NCI-H2029 (cell line): ENCODE data around the gene ZBTB32.
A peak's percentile ranks its signal among the peaks of the same experiment; 100 is the strongest.
"Not testable (repeated sequence)": the region's sequence is repeated elsewhere in the genome, so short reads cannot be mapped to it uniquely, and the experiment has no call there.

Source experiments
- DNase-seq: peaks from one replicate; lab custom pipeline; 2025; lab: John Stamatoyannopoulos, UW

The ZBTB32 gene, protein sequence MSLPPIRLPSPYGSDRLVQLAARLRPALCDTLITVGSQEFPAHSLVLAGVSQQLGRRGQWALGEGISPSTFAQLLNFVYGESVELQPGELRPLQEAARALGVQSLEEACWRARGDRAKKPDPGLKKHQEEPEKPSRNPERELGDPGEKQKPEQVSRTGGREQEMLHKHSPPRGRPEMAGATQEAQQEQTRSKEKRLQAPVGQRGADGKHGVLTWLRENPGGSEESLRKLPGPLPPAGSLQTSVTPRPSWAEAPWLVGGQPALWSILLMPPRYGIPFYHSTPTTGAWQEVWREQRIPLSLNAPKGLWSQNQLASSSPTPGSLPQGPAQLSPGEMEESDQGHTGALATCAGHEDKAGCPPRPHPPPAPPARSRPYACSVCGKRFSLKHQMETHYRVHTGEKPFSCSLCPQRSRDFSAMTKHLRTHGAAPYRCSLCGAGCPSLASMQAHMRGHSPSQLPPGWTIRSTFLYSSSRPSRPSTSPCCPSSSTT

DNA sequence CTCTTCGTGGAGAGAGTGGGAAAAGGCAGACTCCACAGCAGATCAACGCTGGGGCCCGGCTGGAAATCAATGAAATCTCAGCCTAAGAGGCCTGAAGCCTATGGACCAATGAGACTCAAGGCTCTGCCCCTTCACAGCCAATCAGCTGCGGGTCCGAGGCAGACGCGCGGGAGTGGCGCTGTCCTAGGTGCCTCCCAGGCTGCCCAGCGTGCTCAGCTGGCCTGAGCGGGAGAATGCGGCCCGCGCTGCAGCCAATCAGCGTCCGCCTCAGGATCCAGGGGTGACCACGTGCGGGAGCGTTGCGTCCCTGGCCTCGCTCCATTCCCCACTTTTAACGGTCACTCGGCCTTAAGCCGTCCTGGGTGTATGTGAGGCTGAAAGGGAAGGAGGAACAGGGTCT lies at the start of gene ZBTB32:
Gene ZBTB32, plus strand, starts transcription at position 341 of the 400 bp plus-strand sequence. CDS start 10,069 bp downstream, outside the sequence.
- DNase-seq = no peak

DNA sequence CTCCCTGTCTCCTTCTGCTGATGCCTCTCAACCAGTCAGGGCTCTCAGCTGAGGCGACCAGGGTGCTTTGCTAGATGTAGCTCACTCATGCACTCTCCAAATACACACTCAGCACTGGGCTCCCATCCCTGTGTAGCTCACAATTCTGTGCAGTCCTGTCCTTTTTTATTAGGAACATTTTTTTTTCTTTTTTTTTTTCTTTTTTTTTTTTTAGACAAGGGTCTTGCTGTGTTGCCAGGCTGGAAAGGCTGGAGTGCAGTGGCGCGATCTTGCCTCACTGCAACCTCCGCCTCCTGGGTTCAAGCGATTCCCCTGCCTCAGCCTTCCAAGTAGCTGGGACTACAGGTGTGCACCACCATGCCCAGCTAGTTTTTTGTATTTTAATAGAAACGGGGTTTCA lies 49.5 kb upstream of the ZBTB32 start:
- DNase-seq = not testable (repeated sequence)

DNA sequence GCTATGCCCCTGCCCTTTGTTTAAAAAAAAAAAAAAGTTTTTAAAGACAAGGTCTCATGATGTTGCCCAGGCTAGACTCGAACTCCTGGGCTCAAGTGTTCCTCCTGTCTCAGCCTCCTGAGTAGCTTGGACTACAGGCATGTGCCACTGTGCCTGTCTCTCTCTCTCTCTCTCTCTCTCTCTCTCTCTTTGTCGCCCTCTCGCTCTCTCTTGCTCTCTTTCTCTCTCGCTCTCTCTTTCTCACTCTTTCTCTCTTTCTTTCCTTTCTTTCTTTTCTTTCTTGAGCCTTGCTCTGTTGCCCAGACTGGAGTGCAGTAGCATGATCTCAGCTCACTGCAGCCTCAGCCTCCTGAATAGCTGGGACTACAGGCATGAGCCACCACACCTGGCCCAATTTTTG lies 48.8 kb upstream of the ZBTB32 start:
- no peak for DNase-seq

DNA sequence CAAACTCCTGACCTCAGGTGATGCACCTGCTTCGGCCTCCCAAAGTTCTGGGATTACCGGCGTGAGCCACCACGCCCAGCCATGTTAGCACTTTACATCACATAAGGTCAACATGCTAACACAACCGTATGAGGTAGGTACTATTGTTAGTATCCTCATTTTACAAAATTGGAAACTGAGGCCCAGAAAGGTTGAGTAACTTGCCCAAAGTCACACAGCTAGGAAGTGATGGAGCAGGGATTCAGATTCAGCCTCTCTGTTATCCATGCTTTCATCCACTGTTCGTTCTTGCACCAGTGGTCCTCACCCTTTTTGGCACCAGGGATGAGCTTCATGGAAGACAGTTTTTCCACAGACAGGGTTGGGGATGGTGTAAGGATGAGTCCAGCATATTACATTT lies 47.7 kb upstream of the ZBTB32 start:
- DNase-seq = no peak

DNA sequence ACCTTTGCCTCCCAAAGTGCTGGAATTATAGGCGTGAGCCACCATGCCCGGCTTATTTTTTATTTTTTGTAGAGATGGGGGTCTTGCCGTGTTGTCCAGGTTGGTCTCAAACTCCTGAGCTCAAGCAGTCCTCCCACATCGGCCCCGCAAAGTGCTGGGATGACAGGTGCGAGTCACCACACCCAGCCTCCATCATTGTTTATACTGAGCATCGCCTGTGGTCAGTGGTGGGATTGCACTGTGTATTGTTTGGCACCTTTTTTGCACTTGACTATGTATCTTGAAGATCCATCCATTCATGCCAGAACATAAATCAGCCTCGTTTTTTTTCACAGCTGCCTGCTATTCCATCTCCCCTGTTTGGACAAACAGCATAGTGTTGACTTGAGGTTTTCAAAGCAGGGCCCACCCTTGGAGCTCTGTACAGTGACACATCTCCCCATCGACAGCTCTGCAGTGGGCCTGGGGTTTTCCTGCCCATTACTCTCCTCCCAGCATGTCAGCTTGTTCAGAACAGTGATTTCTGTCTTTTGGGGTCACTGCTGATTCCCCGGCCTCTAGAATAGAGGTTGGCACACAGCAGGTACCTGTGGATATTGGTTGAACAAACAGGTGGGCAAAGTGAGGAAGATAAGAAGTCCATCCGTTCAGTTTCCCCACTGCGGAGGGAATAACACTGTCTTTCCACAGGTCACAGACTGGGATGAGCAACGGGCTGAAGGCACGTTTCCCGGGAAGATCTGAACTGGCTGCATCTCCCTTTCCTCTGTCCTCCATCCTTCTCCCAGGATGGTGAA lies 46.3 kb upstream of the ZBTB32 start:
- DNase-seq = no peak

DNA sequence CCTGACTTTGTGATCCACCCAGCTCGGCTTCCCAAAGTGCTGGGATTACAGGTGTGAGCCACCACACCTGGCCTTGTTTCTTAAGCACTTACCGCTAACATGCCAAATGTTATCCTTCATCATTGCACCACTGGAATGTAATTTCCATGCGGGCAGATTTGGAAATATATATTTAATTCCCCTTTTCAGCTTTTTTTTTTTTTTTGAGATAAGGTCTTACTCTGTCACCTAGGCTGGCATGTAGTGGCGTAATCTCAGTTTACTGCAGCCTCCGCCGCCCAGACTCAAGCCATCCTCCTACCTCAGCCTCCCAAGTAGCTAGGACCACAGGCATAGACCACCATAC lies 42.4 kb upstream of the ZBTB32 start:
- no peak for DNase-seq

DNA sequence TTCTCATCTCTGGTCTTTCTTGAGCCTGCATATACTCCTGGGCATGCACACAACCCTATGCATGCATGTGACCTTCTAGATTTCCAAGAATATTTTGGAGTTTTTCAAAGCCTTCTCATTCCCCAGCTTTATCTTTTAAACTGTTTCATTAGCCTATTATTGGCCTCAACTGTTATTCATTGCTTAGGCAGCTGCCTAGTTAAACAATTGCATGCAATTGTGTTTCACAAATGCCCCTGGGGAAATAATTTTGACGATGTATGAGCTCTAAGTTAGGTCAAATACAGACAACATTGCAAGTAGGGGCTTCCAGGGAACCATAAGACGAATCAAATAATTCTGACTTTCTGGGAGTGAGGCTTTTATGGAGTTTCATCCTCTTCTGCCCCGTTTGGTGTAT lies 40.4 kb upstream of the ZBTB32 start:
- DNase-seq = no peak

DNA sequence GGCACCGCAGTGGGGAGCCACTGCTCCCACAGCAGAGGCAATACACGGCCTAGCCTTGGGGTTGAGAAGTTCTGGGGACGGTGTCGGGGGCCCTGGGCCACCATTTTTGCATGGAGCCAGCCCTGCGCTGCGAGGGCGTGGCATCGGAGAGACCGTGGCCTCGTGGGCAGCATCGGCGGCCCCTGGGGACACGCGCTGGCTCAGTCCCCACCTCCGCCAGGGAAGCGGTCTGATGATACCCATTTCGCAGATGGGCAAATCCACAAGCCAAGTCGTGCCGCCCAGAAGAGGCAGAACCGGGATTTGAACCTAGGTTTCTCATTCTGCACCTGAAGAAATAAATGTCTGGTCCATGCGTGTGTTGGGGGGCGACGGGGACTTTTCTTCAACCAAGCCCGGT lies 39.2 kb upstream of the ZBTB32 start:
- no peak for DNase-seq

DNA sequence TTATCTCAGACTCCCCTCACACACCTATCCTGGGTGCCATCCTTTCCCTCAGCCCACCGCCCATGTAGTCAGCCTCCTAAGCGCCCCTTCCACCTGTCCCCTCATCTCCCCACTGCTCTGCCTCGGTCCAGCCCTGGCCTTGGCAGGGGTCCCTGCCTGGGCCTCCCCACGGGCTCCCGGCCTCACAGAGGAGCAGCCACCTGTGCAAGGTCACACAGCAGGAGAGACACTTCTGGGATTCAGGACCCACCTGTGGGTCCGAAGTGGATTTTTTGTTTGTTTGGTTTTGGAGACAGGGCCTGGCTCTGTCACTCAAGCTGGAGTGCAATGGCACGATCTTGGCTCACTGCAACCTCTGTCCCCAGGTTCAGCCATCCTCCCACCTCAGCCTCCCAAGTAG lies 38.8 kb upstream of the ZBTB32 start:
- DNase-seq = no peak

DNA sequence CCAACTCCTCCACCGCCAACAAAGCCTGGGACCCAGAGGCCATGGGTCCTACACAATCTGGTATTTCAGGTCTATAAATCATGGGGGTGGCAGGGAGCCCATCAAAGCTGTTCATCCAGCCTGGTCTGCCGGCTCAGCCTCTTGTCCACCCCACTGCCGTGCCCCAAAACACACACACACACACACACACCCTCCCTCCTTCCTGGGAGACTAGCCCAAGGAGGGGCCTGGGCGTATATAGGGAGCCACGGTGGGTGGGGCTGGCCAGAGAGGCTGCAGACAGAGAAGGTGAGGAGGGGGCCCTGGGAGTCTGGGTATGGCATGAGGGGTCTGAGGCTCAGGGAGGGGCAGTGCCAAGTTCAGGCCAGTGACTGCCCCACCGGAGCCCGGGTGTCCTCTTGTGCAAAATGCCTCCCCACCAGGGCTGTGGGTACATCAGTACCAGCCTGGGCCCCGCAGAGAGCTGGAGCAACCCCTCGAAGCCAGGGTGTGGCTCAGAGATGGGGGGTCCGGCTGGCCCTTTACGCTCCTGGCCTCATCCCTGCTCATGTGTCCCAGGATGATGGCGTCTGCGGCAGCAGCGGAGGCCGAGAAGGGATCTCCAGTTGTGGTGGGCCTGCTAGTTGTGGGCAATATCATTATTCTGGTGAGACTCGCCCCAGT lies 38.0 kb upstream of the ZBTB32 start, which contains the start of gene UPK1A:
Gene UPK1A, plus strand, starts transcription at position 267 of the 663 bp plus-strand sequence. Its CDS starts 296 bp downstream, at position 563.
- no peak for DNase-seq

DNA sequence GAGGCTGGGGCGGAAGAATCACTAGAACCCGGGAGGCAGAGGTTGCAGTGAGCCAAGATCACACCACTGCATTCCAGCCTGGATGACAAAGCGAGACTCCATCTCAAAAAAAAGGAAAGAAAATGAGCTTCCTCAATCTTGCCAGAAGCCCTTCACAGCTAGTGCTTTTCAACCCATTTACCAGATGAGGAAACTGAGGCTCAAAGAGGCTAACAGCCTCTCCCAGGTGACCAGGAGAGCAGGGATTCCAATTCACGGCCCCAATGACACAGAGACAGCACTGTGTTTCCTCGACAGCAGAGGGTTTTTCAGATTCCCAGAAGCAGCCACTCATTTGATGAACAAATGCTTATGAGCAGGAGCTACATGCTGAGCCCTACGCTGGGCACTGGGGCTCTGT lies 34.8 kb upstream of the ZBTB32 start:
- no peak for DNase-seq

DNA sequence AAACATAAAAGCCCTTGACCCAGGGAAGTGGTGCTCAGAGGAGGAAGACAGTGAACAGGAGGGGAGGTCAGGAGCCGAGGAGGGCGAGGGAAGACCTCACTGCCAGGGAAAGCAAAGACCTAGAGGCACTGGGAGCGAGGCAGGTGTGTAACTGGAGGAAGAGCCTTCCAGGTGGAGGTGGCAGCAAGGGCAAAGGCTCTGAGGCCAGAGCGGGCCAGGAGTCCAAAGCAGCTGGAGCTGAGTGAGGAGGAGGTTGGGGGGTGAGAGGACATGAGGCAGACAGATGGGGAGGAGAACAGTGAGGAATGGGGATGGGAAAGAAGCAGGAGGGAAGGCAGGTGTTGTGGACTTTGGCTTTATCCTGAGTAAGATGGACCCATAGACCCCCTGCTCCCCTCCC lies 34.4 kb upstream of the ZBTB32 start:
- DNase-seq = no peak

DNA sequence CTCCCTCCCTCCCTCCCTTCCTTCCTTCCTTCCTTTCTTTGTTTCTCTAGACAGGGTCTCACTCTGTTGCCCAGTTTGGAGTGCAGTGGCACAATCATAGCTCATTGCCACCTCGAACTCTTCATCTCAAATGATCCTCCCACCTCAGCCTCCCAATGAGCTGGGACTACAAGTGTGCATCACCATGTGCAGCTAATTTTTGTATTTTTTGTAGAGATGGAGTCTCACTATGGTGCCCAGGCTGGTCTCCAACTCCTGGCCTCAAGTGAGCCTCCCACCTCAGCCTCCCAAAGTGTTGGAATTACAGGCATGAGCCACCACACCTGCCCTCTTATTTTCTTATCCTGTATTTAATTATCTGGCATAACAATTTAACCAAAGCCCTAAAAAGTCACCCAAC lies 33.7 kb upstream of the ZBTB32 start:
- no peak for DNase-seq

DNA sequence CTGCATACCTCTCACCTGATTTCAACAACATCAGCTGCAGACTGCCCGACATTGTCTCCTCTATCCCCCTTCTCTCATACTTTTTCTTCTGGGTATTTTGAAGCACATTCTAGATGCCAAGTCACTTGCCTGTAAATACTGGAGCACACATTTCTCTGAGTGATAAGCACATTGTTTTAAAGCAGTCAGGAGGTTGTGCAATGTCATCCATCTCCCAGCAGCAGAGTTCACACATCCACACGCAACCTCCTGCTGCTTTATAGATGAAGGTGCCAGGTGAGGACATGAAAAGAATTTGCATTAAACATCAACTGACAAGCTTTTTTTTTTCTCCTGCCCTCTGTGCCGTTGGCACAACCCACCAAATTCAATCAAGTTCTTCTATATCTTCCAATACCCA lies 32.5 kb upstream of the ZBTB32 start:
- DNase-seq = no peak

DNA sequence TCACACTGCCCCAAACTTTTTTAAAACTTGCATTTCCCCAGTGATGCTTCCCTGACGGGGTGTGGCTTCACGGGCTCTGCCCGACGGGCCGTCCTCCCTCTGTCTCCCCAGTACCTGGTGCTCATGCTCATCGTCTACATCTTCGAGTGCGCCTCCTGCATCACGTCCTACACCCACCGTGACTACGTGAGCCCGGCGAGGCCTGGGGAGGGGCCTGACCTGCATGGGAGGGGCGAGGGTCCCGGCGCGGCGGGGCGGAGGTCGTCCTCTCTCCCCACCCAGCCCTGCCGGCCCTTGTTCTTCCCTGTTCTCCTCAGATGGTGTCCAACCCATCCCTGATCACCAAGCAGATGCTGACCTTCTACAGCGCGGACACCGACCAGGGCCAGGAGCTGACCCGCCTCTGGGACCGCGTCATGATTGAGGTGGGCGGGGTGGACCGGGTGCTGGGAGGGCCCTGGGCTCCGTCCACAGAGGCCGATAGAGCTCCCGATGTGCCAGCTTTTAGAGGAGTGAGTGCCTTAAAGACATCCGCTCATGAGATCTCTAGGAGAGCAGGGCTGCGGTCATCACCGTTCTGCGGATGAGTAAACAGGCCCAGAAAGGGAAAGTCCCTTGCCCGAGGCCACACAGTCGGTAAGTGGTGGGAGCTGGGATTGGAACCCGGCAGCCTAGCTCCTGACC lies 31.1 kb upstream of the ZBTB32 start:
- no peak for DNase-seq

DNA sequence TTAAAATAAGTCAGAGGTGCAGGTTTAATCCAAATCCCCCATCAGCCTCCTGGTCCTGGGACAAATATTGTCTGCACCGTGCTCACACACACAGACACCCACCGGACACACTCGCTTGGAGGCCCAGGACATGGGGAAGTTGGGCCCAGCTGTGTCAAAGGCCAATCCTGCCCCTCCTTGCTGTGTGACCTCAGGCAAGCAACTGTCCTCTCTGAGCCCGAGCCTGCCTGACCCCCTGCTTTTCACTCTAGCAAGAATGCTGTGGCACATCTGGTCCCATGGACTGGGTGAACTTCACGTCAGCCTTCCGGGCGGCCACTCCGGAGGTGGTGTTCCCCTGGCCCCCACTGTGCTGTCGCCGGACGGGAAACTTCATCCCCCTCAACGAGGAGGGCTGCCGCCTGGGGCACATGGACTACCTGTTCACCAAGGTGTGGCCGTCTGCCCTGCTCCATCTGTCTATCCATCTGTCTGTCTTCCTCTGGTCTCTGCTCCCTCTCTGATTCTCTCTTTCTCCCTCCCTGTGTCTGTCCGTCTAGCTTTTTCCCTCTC lies 28.7 kb upstream of the ZBTB32 start:
- no peak for DNase-seq

DNA sequence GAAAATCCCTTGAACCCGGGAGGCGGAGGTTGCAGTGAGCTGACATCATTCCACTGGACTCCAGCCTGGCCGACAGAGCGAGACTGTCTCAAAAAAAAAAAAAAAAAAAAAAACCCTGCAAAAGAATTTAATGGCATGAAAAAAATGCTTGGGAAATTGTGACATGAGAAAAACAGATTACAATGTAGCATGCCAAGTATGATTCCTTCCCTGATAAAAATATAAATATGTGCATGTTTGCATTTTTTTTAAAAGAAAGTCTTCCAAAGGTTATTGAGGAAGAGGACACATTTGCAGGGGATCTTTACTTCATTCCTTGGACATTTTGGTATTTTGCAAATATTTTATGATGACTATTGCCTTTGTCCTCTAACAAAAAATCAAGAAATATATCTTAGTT lies 14.5 kb upstream of the ZBTB32 start:
- no peak for DNase-seq

DNA sequence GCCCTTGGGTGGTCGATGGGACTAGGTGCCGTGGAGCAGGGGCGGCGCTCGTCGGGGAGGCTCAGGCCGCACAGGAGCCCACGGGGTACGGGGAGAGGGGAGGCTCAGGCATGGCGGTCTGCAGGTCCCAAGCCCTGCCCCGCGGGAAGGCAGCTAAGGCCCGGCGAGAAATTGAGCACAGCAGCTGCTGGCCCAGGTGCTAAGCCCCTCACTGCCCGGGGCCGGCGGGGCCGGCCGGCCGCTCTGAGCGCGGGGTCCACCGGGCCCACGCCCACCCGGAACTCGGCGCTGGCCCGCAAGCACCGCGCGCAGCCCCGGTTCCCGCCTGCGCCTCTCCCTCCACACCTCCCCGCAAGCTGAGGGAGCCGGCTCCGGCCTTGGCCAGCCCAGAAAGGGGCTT lies 13.3 kb upstream of the ZBTB32 start:
- DNase-seq = not testable (repeated sequence)

DNA sequence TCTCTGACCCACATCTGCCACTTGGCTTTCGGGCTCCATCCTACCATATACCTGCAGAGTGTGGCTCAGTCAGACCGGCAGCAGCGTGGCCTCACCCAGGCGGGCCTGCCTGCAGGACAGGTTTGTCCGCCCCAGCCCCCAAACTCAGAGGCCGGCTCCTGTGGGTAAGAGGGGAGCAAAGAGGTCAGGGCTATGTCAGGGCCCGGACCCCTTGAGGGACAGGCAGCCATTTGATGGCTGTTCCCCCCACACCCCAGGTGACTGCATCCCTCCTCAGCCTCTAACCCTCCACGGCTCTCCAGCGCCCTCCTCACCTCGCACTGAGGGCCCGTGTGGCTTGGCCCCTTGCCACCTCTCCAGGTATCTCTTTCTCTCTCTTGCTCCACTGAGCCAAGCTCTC lies 12.3 kb upstream of the ZBTB32 start:
- DNase-seq = peak; percentile 53

DNA sequence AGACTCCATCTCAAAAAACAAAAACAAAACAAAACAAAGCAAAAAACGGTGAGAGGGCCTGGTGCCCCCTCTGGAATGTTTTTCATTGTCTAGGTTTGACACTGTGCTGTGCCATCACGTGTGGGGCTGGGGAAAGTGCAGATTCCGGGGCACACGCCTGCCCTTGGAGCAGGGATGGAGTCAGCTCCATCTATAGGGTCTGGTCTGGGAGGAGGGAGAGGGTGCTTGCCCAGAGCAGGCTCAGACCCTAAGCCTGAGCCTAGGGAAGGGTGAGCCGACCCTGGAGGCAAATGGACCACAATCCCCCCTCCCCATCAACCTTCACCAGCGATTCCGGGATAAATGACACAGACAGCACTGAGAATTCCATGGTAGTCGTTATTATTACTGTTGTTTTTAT lies 10.9 kb upstream of the ZBTB32 start:
- DNase-seq = no peak

DNA sequence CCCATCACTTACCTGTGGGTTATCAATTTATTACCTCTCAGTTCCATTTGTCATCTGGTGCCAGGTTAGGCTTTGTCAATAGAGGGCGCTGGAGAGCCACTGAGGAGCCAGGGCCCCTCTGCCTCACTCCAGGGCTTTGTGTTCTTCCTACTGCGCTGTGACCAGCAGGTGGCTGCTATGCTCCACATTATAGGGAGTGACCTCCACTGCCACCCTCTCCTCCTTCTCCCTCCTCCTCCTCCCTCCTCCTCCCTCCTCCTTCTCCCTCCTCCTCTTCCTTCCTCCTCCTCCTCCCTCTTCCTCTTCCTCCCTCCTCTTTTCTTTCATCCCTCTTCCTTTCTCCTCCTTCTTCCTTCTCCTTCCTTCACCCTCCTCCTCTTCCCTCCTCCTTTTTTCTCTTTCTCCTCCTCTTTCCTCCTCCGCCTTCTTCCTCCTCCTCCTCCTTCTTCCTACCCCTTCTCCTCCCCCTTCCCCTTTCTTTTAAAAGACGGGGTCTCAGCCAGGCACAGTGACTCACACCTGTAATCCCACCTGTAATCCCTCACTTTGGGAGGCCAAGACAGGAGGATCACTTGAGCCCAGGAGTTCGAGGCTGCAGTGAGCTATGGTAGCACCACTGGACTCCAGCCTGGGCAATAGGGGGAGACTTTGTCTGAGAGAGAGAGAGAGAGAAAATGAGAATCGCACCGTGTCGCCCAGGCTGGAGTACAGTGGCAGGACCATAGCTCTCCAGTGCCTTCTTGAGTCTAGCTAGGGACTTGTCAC lies 10.3 kb upstream of the ZBTB32 start:
- peak; percentile 91 for DNase-seq
